Measurements from ENCODE around the gene LRRC59. TPM values are rescaled to one million over a fixed set of nuclear protein-coding genes. Genes with fewer than 3 reads are reported as not detected.
A peak's percentile ranks its signal among the peaks of the same experiment; 100 is the strongest.

Gene LRRC59
- total RNA-seq, 4 donors from 2014 or later, result 41.1 to 68.1 (median 62.1) TPM

- intact Hi-C loops (cut with DNase I), result no loop called here
- no peak for DNase-seq (ENCODE audit: extremely low spot score)
- H3K36me3 ChIP-seq, result peaks cover 0 to 3% (median 0%) of the 10 kb centered on the region in 4 donors
- no peaks in the 10 kb centered on the region for H3K27me3 ChIP-seq
- H3K4me3 ChIP-seq, result no peak overlapping the region
- 94% methylated on average over 9 of the region's 9 CpGs for WGBS
- TF ChIP-seq CTCF (IDR thresholded peaks at IDR 0.05), result no peak
- no peak for TF ChIP-seq EP300 (IDR thresholded peaks at IDR 0.05)
- TF ChIP-seq POLR2A (IDR thresholded peaks at IDR 0.05; ENCODE audit: low read depth), result no peak
- TF ChIP-seq POLR2AphosphoS5 (IDR thresholded peaks at IDR 0.05), result no peak
- H3K4me1 ChIP-seq, result peaks cover 19 to 55% (median 40%) of the 10 kb centered on the region in 4 donors
- no peak overlapping the region for H3K27ac ChIP-seq (replicated peaks in 1 of 4)
- H3K9me3 ChIP-seq, result no peaks in the 10 kb centered on the region
Observed at GRCh38 chr17:50424246-50424995, 27.1 kb upstream of the LRRC59 start.

DNA sequence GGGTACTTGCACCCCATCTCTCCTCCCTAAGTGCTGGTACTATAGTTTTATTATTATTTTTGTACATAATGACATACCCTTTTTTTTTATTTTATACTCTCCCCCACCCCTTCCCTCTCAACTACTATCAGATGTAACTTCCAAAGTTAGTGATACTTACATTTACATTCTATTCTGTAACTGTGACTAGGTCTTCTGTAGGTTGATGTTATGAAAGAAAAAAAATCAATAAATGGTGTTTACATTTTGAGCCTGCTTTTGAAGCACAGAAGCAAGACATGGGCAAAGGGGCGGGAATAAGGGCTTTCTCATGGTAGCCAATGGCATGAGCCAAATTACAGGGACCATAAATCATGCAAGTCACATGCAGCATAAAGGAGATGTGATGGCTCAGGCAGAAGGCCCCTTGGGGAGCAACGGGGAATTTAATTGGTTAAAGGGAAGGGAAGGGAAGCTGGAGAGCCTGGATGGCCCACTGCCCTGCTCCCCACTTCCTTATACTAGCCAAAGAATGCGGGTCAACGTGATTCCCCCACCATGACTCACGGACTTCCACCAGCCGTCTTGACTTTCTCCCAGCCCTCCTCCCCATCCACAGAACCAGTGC, 26.3 kb upstream of the LRRC59 start:
- 74% methylated on average over 6 of the region's 6 CpGs for WGBS
- Histone ChIP-seq H3K36me3 (no peaks in the 10 kb centered on the region), H3K27me3 (no peaks in the 10 kb centered on the region), H3K9me3 (no peaks in the 10 kb centered on the region), H3K4me3 (no peak overlapping the region), H3K27ac (replicated peaks in 1 of 4) (no peak overlapping the region), H3K4me1 (peaks cover 19 to 52% (median 40%) of the 10 kb centered on the region in 4 donors)
- no peak for TF ChIP-seq EP300 (IDR thresholded peaks at IDR 0.05)
- no peak for TF ChIP-seq CTCF (IDR thresholded peaks at IDR 0.05)
- TF ChIP-seq POLR2AphosphoS5 (IDR thresholded peaks at IDR 0.05), result no peak
- TF ChIP-seq POLR2A (IDR thresholded peaks at IDR 0.05; ENCODE audit: low read depth), result no peak
- DNase-seq (ENCODE audit: extremely low spot score), result no peak
- intact Hi-C loops (cut with DNase I), result no loop called here

- DNase-seq (ENCODE audit: extremely low spot score), result no peak
- TF ChIP-seq EP300 (IDR thresholded peaks at IDR 0.05) (no peak), CTCF (IDR thresholded peaks at IDR 0.05) (no peak), POLR2AphosphoS5 (IDR thresholded peaks at IDR 0.05) (no peak), POLR2A (IDR thresholded peaks at IDR 0.05; ENCODE audit: low read depth) (no peak)
- Histone ChIP-seq H3K36me3 (no peaks in the 10 kb centered on the region), H3K4me1 (peaks cover 19 to 46% (median 38%) of the 10 kb centered on the region in 4 donors), H3K27me3 (no peaks in the 10 kb centered on the region), H3K9me3 (no peaks in the 10 kb centered on the region), H3K27ac (replicated peaks in 1 of 4) (no peak overlapping the region), H3K4me3 (no peak overlapping the region)
- intact Hi-C loops (cut with DNase I), result no loop called here
- WGBS, result 91% methylated on average over 2 of the region's 2 CpGs
Observed at GRCh38 chr17:50422738-50423137, 25.4 kb upstream of the LRRC59 start.

- WGBS, result 50% methylated on average over 3 of the region's 3 CpGs
Observed at GRCh38 chr17:50421308-50422051, 24.2 kb upstream of the LRRC59 start.

More at GRCh38 chr17:50421308-50422051, 24.2 kb upstream of the LRRC59 start:
- TF ChIP-seq POLR2AphosphoS5 (IDR thresholded peaks at IDR 0.05) (no peak), POLR2A (IDR thresholded peaks at IDR 0.05; ENCODE audit: low read depth) (no peak), EP300 (IDR thresholded peaks at IDR 0.05) (no peak), CTCF (IDR thresholded peaks at IDR 0.05) (no peak)
- peak overlapping the region; percentile 47 to 67 (median 54) for H3K27ac ChIP-seq (replicated peaks in 1 of 4)
- no peaks in the 10 kb centered on the region for H3K36me3 ChIP-seq
- no peaks in the 10 kb centered on the region for H3K9me3 ChIP-seq
- H3K27me3 ChIP-seq, result no peaks in the 10 kb centered on the region
- intact Hi-C loops (cut with DNase I), result no loop called here
- DNase-seq (ENCODE audit: extremely low spot score), result no peak
- peak overlapping the region; percentile 27 to 38 (median 35) for H3K4me3 ChIP-seq
- H3K4me1 ChIP-seq, result peaks cover 9 to 34% (median 26%) of the 10 kb centered on the region in 4 donors
